Activated naive CD4-positive, alpha-beta T cell treated with anti-CD3 and anti-CD28 coated beads for 36 hours (primary cell): ENCODE results near the gene HPCAL1. TPM values are rescaled to one million over a fixed set of nuclear protein-coding genes. Genes with fewer than 3 reads are reported as not detected.

Experiments used
- CTCF ChIA-PET: fragments of 350-600 bp; sonication (Branson Sonifier 250); formaldehyde crosslinking; loops from one replicate; lab custom pipeline; 2021; ENCODE audit warnings: antibody characterized with exemption; lab: Charles Lee
- DNase-seq: peaks from one replicate; pipeline ENCODE4 v3.0.0-alpha.2; 2020
- H3K27ac Mint-ChIP-seq: one replicate; pipeline ENCODE4 v1.8.0; 2021; ENCODE audit warnings: mild to moderate bottlenecking, mixed read lengths
- H3K27me3 Mint-ChIP-seq: one replicate; pipeline ENCODE4 v1.8.0; 2021; ENCODE audit warnings: low read depth, mixed read lengths
- H3K36me3 Mint-ChIP-seq: one replicate; pipeline ENCODE4 v1.8.0; 2021; ENCODE audit warnings: low read depth, mixed read lengths
- H3K4me1 Mint-ChIP-seq: one replicate; pipeline ENCODE4 v1.8.0; 2021; ENCODE audit warnings: low read depth, mixed read lengths
- H3K4me3 Mint-ChIP-seq: one replicate; pipeline ENCODE4 v1.8.0; 2021; ENCODE audit warnings: mild to moderate bottlenecking, moderate library complexity, mixed read lengths
- H3K9me3 Mint-ChIP-seq: one replicate; pipeline ENCODE4 v1.8.0; 2021; ENCODE audit warnings: mixed read lengths
- intact Hi-C: fragments of 100-400 bp; cut with micrococcal nuclease; formaldehyde crosslinking; loops from one replicate; pipeline ENCODE4 v1.15.1; 2023
- total RNA-seq, 2 experiments: library from RNA; stranded (reverse); gene quantifications; one replicate each; pipeline ENCODE4 v1.2.3, GENCODE V29; 2021

Gene HPCAL1
- total RNA-seq, 2 experiments from 2014 or later, result 71.4 to 73.8 TPM

- DNase-seq, result peak; percentile 46
- H3K4me1 Mint-ChIP-seq, result peaks cover 85% of the 10 kb centered on the region
- CTCF ChIA-PET, result interaction anchor here (0.6 to 7.1 kb wide), 4 partner anchors 24 to 435 kb away, joined by 3 to 119 read pairs (median 38); partner anchors contain the start of gene HPCAL1
- peak overlapping the region; percentile 91 for H3K27ac Mint-ChIP-seq
- intact Hi-C loops, result loop anchor here (1.0 to 5.0 kb wide), 3 partner anchors 118 to 482 kb away; partner anchors contain the start of genes NOL10, ODC1 and PDIA6
- no peaks in the 10 kb centered on the region for H3K27me3 Mint-ChIP-seq
- H3K9me3 Mint-ChIP-seq, result no peaks in the 10 kb centered on the region
- H3K4me3 Mint-ChIP-seq, result peak overlapping the region; percentile 86
- peaks cover 5% of the 10 kb centered on the region for H3K36me3 Mint-ChIP-seq
These were observed 27.4 kb downstream of the HPCAL1 start for GRCh38 chr2:10329880-10330699.

GRCh38 chr2:10330700-10331026 lies 28.0 kb downstream of the HPCAL1 start:
- intact Hi-C loops, result loop anchor here (1.0 to 5.0 kb wide), 4 partner anchors 25 to 482 kb away; partner anchors contain the start of genes NOL10 and PDIA6
- peak overlapping the region; percentile 91 for H3K27ac Mint-ChIP-seq
- CTCF ChIA-PET, result interaction anchor here (6.9 to 7.1 kb wide), 2 partner anchors 25 to 78 kb away, joined by 74 to 119 read pairs; partner anchors contain the start of gene HPCAL1
- H3K36me3 Mint-ChIP-seq, result peaks cover 6% of the 10 kb centered on the region
- peaks cover 81% of the 10 kb centered on the region for H3K4me1 Mint-ChIP-seq
- H3K4me3 Mint-ChIP-seq, result peak overlapping the region; percentile 86
- H3K9me3 Mint-ChIP-seq, result no peaks in the 10 kb centered on the region
- DNase-seq, result no peak
- no peaks in the 10 kb centered on the region for H3K27me3 Mint-ChIP-seq

- H3K27me3 Mint-ChIP-seq, result no peaks in the 10 kb centered on the region
- peaks cover 7% of the 10 kb centered on the region for H3K36me3 Mint-ChIP-seq
- peaks cover 77% of the 10 kb centered on the region for H3K4me1 Mint-ChIP-seq
- H3K27ac Mint-ChIP-seq, result peak overlapping the region; percentile 91
- DNase-seq, result peak; percentile 92
- CTCF ChIA-PET, result interaction anchor here (0.6 to 7.1 kb wide), 7 partner anchors 11 to 269 kb away, joined by 3 to 119 read pairs (median 4); partner anchors contain the start of gene HPCAL1
- no peaks in the 10 kb centered on the region for H3K9me3 Mint-ChIP-seq
- intact Hi-C loops, result loop anchor here (1.0 to 5.0 kb wide), 4 partner anchors 26 to 481 kb away; partner anchors contain the start of genes NOL10 and PDIA6
- peak overlapping the region; percentile 86 for H3K4me3 Mint-ChIP-seq
These were observed 28.5 kb downstream of the HPCAL1 start for GRCh38 chr2:10331027-10331701.

GRCh38 chr2:10331702-10332401 lies 29.1 kb downstream of the HPCAL1 start:
- peak; percentile 87 for DNase-seq
- intact Hi-C loops, result loop anchor here (1.0 to 5.0 kb wide), 9 partner anchors 27 to 480 kb away; partner anchors contain the start of genes HPCAL1, NOL10 and PDIA6
- Mint-ChIP-seq H3K4me1 (peaks cover 75% of the 10 kb centered on the region), H3K27ac (peak overlapping the region; percentile 91), H3K27me3 (no peaks in the 10 kb centered on the region), H3K4me3 (peak overlapping the region; percentile 86), H3K9me3 (no peaks in the 10 kb centered on the region), H3K36me3 (peaks cover 7% of the 10 kb centered on the region)
- CTCF ChIA-PET, result interaction anchor here (0.5 to 7.1 kb wide), 9 partner anchors 10 to 269 kb away, joined by 3 to 119 read pairs (median 4); partner anchors contain the start of gene HPCAL1

GRCh38 chr2:10332402-10333246 lies 29.9 kb downstream of the HPCAL1 start:
- H3K27me3 Mint-ChIP-seq, result no peaks in the 10 kb centered on the region
- CTCF ChIA-PET, result interaction anchor here (0.5 to 7.1 kb wide), 6 partner anchors 10 to 192 kb away, joined by 3 to 119 read pairs (median 6); partner anchors contain the start of gene HPCAL1
- peaks cover 72% of the 10 kb centered on the region for H3K4me1 Mint-ChIP-seq
- DNase-seq, result peak; percentile 22
- peak overlapping the region; percentile 91 for H3K27ac Mint-ChIP-seq
- peak overlapping the region; percentile 86 for H3K4me3 Mint-ChIP-seq
- no peaks in the 10 kb centered on the region for H3K9me3 Mint-ChIP-seq
- peaks cover 7% of the 10 kb centered on the region for H3K36me3 Mint-ChIP-seq
- intact Hi-C loops, result loop anchor here (1.0 to 5.0 kb wide), 7 partner anchors 30 to 480 kb away; partner anchors contain the start of genes HPCAL1, NOL10 and PDIA6

- Mint-ChIP-seq H3K36me3 (peaks cover 7% of the 10 kb centered on the region), H3K27ac (peak overlapping the region; percentile 91), H3K4me1 (peaks cover 72% of the 10 kb centered on the region), H3K4me3 (no peak overlapping the region), H3K9me3 (no peaks in the 10 kb centered on the region), H3K27me3 (no peaks in the 10 kb centered on the region)
- intact Hi-C loops, result loop anchor here (2.0 to 5.0 kb wide), 3 partner anchors 50 to 479 kb away; partner anchors contain the start of genes NOL10 and PDIA6
- DNase-seq, result no peak
- CTCF ChIA-PET, result interaction anchor here (6.9 kb wide), 1 partner anchor 75 kb away, joined by 74 read pairs; no protein-coding TSS in a partner anchor
These were observed 30.5 kb downstream of the HPCAL1 start for GRCh38 chr2:10333247-10333613.

- DNase-seq, result no peak
- Mint-ChIP-seq H3K4me1 (peaks cover 71% of the 10 kb centered on the region), H3K27ac (no peak overlapping the region), H3K4me3 (no peak overlapping the region), H3K27me3 (no peaks in the 10 kb centered on the region), H3K9me3 (no peaks in the 10 kb centered on the region), H3K36me3 (peaks cover 8% of the 10 kb centered on the region)
- CTCF ChIA-PET, result interaction anchor here (1.0 to 6.9 kb wide), 3 partner anchors 47 to 74 kb away, joined by 3 to 74 read pairs (median 10); no protein-coding TSS in a partner anchor
- intact Hi-C loops, result loop anchor here (2.0 to 5.0 kb wide), 3 partner anchors 49 to 478 kb away; partner anchors contain the start of genes NOL10 and PDIA6
These were observed 31.3 kb downstream of the HPCAL1 start for GRCh38 chr2:10333966-10334365.

GRCh38 chr2:10335046-10335840 lies 32.5 kb downstream of the HPCAL1 start:
- Mint-ChIP-seq H3K36me3 (peaks cover 6% of the 10 kb centered on the region), H3K27me3 (no peaks in the 10 kb centered on the region), H3K9me3 (no peaks in the 10 kb centered on the region), H3K4me3 (no peak overlapping the region), H3K4me1 (peaks cover 68% of the 10 kb centered on the region), H3K27ac (no peak overlapping the region)
- intact Hi-C loops, result no loop called here
- DNase-seq, result no peak
- CTCF ChIA-PET, result interaction anchor here (0.7 to 1.0 kb wide), 3 partner anchors 9 to 73 kb away, joined by 3 to 10 read pairs (median 3); no protein-coding TSS in a partner anchor

- peaks cover 4% of the 10 kb centered on the region for H3K36me3 Mint-ChIP-seq
- intact Hi-C loops, result no loop called here
- CTCF ChIA-PET, result no interaction called here
- no peak overlapping the region for H3K4me3 Mint-ChIP-seq
- peaks cover 68% of the 10 kb centered on the region for H3K4me1 Mint-ChIP-seq
- no peaks in the 10 kb centered on the region for H3K9me3 Mint-ChIP-seq
- DNase-seq, result no peak
- no peaks in the 10 kb centered on the region for H3K27me3 Mint-ChIP-seq
- no peak overlapping the region for H3K27ac Mint-ChIP-seq
These were observed 33.6 kb downstream of the HPCAL1 start for GRCh38 chr2:10336283-10336682.
